Measurements from ENCODE around the gene KLC3. TPM values are rescaled to one million over a fixed set of nuclear protein-coding genes. Genes with fewer than 3 reads are reported as not detected.

Gene KLC3
- total RNA-seq, 4 donors from 2014 or later = 159 to 217 (median 169) TPM

GRCh38 chr19:45320997-45321775 is 19.4 kb upstream of the KLC3 start:
- intact Hi-C loops (cut with DNase I; ENCODE audit: low total_unique reads) = loop anchor here (10.0 kb wide), 1 partner anchor 416 kb away; the partner anchor contains the start of gene APOE
- no peak for DNase-seq (ENCODE audit: low spot score in 2 of 2)
- 66 to 72% methylated on average over 12 of the region's 12 CpGs for WGBS, 2 donors
- TF ChIP-seq, protein P1, sequence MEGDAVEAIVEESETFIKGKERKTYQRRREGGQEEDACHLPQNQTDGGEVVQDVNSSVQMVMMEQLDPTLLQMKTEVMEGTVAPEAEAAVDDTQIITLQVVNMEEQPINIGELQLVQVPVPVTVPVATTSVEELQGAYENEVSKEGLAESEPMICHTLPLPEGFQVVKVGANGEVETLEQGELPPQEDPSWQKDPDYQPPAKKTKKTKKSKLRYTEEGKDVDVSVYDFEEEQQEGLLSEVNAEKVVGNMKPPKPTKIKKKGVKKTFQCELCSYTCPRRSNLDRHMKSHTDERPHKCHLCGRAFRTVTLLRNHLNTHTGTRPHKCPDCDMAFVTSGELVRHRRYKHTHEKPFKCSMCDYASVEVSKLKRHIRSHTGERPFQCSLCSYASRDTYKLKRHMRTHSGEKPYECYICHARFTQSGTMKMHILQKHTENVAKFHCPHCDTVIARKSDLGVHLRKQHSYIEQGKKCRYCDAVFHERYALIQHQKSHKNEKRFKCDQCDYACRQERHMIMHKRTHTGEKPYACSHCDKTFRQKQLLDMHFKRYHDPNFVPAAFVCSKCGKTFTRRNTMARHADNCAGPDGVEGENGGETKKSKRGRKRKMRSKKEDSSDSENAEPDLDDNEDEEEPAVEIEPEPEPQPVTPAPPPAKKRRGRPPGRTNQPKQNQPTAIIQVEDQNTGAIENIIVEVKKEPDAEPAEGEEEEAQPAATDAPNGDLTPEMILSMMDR (IDR thresholded peaks at IDR 0.05) = no peak
- TF ChIP-seq POLR2A (IDR thresholded peaks at IDR 0.05) = no peak
- H3K4me3 ChIP-seq (ENCODE audit: low read depth, poor library complexity, severe bottlenecking) = no peak overlapping the region

GRCh38 chr19:45321848-45322247 is 18.7 kb upstream of the KLC3 start:
- intact Hi-C loops (cut with DNase I; ENCODE audit: low total_unique reads) = loop anchor here (10.0 kb wide), 1 partner anchor 417 kb away; the partner anchor contains the start of gene APOE
- no peak overlapping the region for H3K4me3 ChIP-seq (ENCODE audit: low read depth, poor library complexity, severe bottlenecking)
- TF ChIP-seq, protein P1 (IDR thresholded peaks at IDR 0.05) = no peak
- TF ChIP-seq POLR2A (IDR thresholded peaks at IDR 0.05) = no peak
- WGBS, 2 donors = 44 to 55% methylated on average over 2 to 7 of the region's 7 CpGs
- no peak for DNase-seq (ENCODE audit: low spot score in 2 of 2)

DNA sequence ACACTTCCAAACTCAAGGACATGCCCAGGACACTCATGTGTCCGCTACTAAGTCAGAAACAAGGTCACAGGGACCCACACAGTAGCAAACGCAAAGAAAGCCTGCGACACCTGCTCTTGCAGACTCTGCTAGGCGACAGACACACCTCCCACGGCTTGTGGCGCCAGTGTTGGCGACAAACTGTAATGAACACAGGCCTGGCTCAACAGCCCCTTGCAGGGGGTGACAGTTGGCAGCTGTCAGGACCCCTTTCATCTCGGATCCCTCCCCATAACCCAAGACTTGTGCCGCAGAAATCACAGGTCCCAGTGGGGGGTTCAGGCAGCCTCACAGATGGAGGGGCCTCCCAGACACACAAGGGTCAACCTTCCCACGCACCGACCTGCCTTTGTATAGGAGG is 18.2 kb upstream of the KLC3 start:
- H3K4me3 ChIP-seq (ENCODE audit: low read depth, poor library complexity, severe bottlenecking) = no peak overlapping the region
- DNase-seq (ENCODE audit: low spot score in 2 of 2) = no peak
- 49 to 55% methylated on average over 4 to 11 of the region's 11 CpGs for WGBS, 2 donors
- intact Hi-C loops (cut with DNase I; ENCODE audit: low total_unique reads) = loop anchor here (10.0 kb wide), 1 partner anchor 418 kb away; the partner anchor contains the start of gene APOE
- TF ChIP-seq, protein P1 (IDR thresholded peaks at IDR 0.05) = no peak
- TF ChIP-seq POLR2A (IDR thresholded peaks at IDR 0.05) = no peak

DNA sequence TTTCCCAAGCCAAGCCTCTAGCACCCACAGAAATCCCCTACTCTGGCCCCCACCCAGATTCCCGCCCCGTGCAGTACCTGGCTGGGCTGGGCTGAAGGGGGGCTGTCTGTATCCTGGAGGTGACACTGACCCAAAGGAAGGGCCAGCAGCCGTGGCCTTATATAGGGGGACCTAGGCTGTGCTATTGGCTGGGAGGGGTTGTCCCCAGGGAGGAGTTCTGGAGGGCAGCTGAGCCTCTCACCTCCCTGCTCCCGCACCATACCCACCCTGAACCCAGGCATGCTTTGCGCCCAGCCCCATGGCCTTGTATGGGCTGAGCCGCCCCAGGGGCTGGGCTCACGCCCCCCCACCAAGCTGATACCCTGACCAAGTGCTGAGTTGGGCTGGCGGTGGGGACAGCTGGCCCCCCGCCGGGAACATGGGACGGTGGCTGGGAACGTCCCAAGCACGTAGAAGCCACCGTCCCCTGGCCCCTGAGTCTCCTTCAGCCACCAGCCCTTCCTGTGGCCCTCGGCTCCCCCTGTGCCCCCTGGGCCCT is 17.7 kb upstream of the KLC3 start, which contains the start of gene CKM:
CKM (minus strand) TSS at position 132 of the 538 bp plus-strand sequence. CDS start 3,162 bp downstream, outside the sequence.
- DNase-seq (ENCODE audit: low spot score in 2 of 2) = no peak
- intact Hi-C loops (cut with DNase I; ENCODE audit: low total_unique reads) = loop anchor here (10.0 kb wide), 1 partner anchor 418 kb away; the partner anchor contains the start of gene APOE
- TF ChIP-seq, protein P1 (IDR thresholded peaks at IDR 0.05) = no peak
- TF ChIP-seq POLR2A (IDR thresholded peaks at IDR 0.05) = no peak
- WGBS, 2 donors = 29 to 43% methylated on average over 7 to 9 of the region's 15 CpGs
- no peak within 1 kb of the TSS for H3K4me3 ChIP-seq (ENCODE audit: low read depth, poor library complexity, severe bottlenecking)

GRCh38 chr19:45323671-45324081 is 16.9 kb upstream of the KLC3 start:
- TF ChIP-seq POLR2A (IDR thresholded peaks at IDR 0.05) = no peak
- TF ChIP-seq, protein P1 (IDR thresholded peaks at IDR 0.05) = no peak
- intact Hi-C loops (cut with DNase I; ENCODE audit: low total_unique reads) = loop anchor here (10.0 kb wide), 1 partner anchor 419 kb away; the partner anchor contains the start of gene APOE
- no peak for DNase-seq (ENCODE audit: low spot score in 2 of 2)
- 2 to 4% methylated on average over 28 to 30 of the region's 30 CpGs for WGBS, 2 donors
- H3K4me3 ChIP-seq (ENCODE audit: low read depth, poor library complexity, severe bottlenecking) = no peak overlapping the region
